ENCODE results near the gene KCNS3. TPM values are rescaled to one million over a fixed set of nuclear protein-coding genes. Genes with fewer than 3 reads are reported as not detected.

The KCNS3 gene
- total RNA-seq, 4 donors from 2014 or later, result 13.7 to 65.4 (median 52.9) TPM

DNA sequence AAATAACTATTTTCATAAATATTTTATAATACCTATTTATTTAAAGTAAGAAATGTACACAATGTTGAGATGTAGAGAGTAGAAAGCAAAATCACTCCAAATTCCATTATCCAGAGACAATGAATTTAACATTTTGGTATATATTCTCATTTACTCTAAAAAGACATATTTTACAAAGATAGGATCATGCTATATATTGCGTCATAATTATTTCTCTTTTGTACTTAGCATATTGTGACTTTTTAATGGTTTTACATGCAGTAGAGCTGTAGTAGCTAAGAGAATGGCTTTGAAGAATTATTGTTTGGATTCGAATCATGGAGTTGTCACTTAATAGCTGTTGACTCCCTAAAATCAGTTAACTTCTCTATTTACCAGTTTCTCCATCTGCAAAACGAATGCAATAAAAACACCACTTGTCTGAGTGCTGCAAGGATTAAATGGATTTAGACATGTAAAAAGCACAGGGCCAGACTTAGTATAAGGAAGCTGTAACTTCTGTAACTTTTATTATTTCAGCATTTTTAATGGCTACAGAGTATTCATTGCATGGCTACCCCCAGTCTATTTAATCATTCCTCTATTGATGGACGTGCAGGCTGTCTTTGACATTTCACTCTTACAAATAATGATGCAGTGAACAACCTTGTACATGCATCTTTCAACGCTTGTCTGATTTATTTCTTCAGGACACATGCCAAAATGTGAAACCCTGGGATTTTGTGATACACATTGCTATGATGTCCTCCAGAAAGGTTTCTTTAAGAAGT, 33.2 kb downstream of the KCNS3 start:
- H3K27me3 ChIP-seq, result no peaks in the 10 kb centered on the region
- WGBS, 2 donors (ENCODE audit: low coverage in 1 of 2), result 57 to 62% methylated on average over 5 of the region's 5 CpGs
- DNase-seq, result no peak
- intact Hi-C loops (cut with DNase I; ENCODE audit: low total_unique reads) (no loop called here), in situ Hi-C loops (cut with MboI; ENCODE audit: low pct_ligation_motif_present in 1 of 4, low pct_unique_long_range_greater_than_20kb in 1 of 4, low sequenced_read_pairs in 3 of 4) (no loop called here)
- no peak overlapping the region for H3K4me3 ChIP-seq
- H3K27ac ChIP-seq, result no peak overlapping the region
- H3K9me3 ChIP-seq, result no peaks in the 10 kb centered on the region
- no peaks in the 10 kb centered on the region for H3K36me3 ChIP-seq
- peaks cover 0 to 31% (median 2%) of the 10 kb centered on the region in 4 donors for H3K4me1 ChIP-seq
- TF ChIP-seq EP300 (IDR thresholded peaks at IDR 0.05; ENCODE audit: low read depth), result no peak
- TF ChIP-seq POLR2AphosphoS5 (IDR thresholded peaks at IDR 0.05), result no peak
- no peak for TF ChIP-seq CTCF (IDR thresholded peaks at IDR 0.05)
- TF ChIP-seq POLR2A (IDR thresholded peaks at IDR 0.05), result no peak

GRCh38 chr2:17912266-17912691, 33.8 kb downstream of the KCNS3 start:
- Histone ChIP-seq H3K4me1 (peaks cover 0 to 32% (median 2%) of the 10 kb centered on the region in 4 donors), H3K27ac (no peak overlapping the region), H3K27me3 (no peaks in the 10 kb centered on the region), H3K9me3 (no peaks in the 10 kb centered on the region), H3K4me3 (no peak overlapping the region), H3K36me3 (no peaks in the 10 kb centered on the region)
- TF ChIP-seq POLR2AphosphoS5 (IDR thresholded peaks at IDR 0.05), result no peak
- no peak for TF ChIP-seq CTCF (IDR thresholded peaks at IDR 0.05)
- no peak for TF ChIP-seq EP300 (IDR thresholded peaks at IDR 0.05; ENCODE audit: low read depth)
- DNase-seq, result no peak
- WGBS, 2 donors (ENCODE audit: low coverage in 1 of 2), result 64 to 83% methylated on average over 3 to 5 of the region's 5 CpGs
- intact Hi-C loops (cut with DNase I; ENCODE audit: low total_unique reads) (no loop called here), in situ Hi-C loops (cut with MboI; ENCODE audit: low pct_ligation_motif_present in 1 of 4, low pct_unique_long_range_greater_than_20kb in 1 of 4, low sequenced_read_pairs in 3 of 4) (no loop called here)

DNA sequence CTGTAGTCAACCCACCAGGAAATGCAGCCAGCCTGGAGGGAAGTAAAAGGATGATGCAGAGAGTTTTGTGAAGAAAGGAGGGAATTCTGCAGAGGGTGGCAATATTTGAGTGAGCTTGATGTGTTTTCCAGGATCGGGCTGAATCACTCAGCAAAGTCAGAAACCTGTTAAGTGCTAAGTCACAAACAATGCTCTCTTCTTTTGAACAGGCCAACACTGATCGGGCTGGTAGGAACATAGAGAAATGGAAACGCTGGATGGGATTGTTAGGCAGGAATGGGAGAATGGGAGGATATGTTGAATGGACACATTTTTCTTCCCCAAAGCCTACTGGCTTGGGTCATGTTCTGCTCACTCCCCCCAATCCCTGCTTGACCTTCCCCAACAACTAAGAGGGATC, 36.6 kb downstream of the KCNS3 start:
- Histone ChIP-seq H3K27ac (no peak overlapping the region), H3K4me3 (no peak overlapping the region), H3K36me3 (no peaks in the 10 kb centered on the region), H3K4me1 (peaks cover 0 to 31% (median 2%) of the 10 kb centered on the region in 4 donors), H3K9me3 (no peaks in the 10 kb centered on the region), H3K27me3 (no peaks in the 10 kb centered on the region)
- DNase-seq, result no peak
- WGBS, 2 donors (ENCODE audit: low coverage in 1 of 2), result 56 to 77% methylated on average over 1 to 3 of the region's 3 CpGs
- in situ Hi-C loops (cut with MboI; ENCODE audit: low pct_ligation_motif_present in 1 of 4, low pct_unique_long_range_greater_than_20kb in 1 of 4, low sequenced_read_pairs in 3 of 4), result no loop called here
- TF ChIP-seq CTCF (IDR thresholded peaks at IDR 0.05), result no peak
- no peak for TF ChIP-seq POLR2A (IDR thresholded peaks at IDR 0.05)
- no peak for TF ChIP-seq EP300 (IDR thresholded peaks at IDR 0.05; ENCODE audit: low read depth)
- no peak for TF ChIP-seq POLR2AphosphoS5 (IDR thresholded peaks at IDR 0.05)
- intact Hi-C loops (cut with DNase I; ENCODE audit: low total_unique reads), result no loop called here

DNA sequence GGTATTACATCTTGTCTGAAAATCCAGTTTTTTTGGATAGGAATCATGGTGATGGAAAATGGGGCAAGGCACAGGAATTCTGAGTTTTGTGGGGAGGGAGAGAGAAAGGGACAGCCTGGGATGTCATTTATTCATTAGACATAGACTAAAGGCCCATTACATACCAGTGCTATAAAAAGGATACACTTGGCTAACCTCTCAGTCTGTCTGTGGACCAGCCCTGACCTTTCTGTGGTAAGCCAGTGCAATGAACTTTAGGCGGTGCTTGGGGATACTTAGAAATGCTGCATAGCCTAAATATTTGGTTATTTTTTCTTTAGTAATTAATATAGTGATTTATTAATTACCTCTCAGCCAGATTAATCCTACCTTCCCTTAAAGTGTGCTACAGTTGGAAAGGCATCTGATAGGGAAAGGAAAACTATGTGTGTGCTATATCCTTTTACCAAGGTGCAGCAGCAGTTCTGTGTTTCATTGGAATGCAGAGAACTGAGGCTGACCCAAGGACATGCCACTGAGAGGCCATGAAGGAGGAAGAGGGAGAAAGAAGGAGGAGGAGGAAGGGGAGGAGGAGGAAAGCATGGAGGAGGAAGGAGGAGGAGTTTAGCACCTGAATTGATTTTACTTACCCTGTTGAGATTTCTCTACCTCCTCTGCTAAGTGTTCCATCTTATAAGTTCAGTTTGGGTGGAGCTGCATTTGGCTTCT, 37.5 kb downstream of the KCNS3 start:
- WGBS, 2 donors (ENCODE audit: low coverage in 1 of 2), result 59 to 100% methylated on average over 1 of the region's 1 CpG
- intact Hi-C loops (cut with DNase I; ENCODE audit: low total_unique reads), result no loop called here

More for the DNA sequence above, 37.5 kb downstream of the KCNS3 start:
- DNase-seq, result no peak
- no peaks in the 10 kb centered on the region for H3K36me3 ChIP-seq
- H3K4me1 ChIP-seq, result peaks cover 0 to 25% (median 2%) of the 10 kb centered on the region in 4 donors
- no peaks in the 10 kb centered on the region for H3K27me3 ChIP-seq
- in situ Hi-C loops (cut with MboI; ENCODE audit: low pct_ligation_motif_present in 1 of 4, low pct_unique_long_range_greater_than_20kb in 1 of 4, low sequenced_read_pairs in 3 of 4), result no loop called here
- H3K9me3 ChIP-seq, result no peaks in the 10 kb centered on the region
- H3K27ac ChIP-seq, result no peak overlapping the region
- no peak for TF ChIP-seq POLR2AphosphoS5 (IDR thresholded peaks at IDR 0.05)
- H3K4me3 ChIP-seq, result no peak overlapping the region

Data from transverse colon (tissue), 4 donors.